Body of pancreas (tissue), 4 donors: Measurements from ENCODE around the gene RNF138.

ENCODE experiments used
- POLR2A ChIP-seq, 3 donors: fragments of 450-650 bp; IDR thresholded peaks; one replicate each; pipeline ENCODE4 v1.6.1; 2016; ENCODE audit warnings: antibody characterized with exemption in 3 of 3, mild to moderate bottlenecking in 2 of 3
- TF ChIP-seq, protein P1 (sequence below), 7 experiments: fragments of 450-650 bp in 4 of 7; fragments of 200-600 bp in 3 of 7; sonication (generic) in 3 of 7; IDR thresholded peaks; one replicate each; pipeline ENCODE4 v1.5.1; 2016 to 2019; ENCODE audit warnings: antibody characterized with exemption in 7 of 7

GRCh38 chr18:32083781-32084180, 7.9 kb upstream of the RNF138 start:
- TF ChIP-seq, protein P1, sequence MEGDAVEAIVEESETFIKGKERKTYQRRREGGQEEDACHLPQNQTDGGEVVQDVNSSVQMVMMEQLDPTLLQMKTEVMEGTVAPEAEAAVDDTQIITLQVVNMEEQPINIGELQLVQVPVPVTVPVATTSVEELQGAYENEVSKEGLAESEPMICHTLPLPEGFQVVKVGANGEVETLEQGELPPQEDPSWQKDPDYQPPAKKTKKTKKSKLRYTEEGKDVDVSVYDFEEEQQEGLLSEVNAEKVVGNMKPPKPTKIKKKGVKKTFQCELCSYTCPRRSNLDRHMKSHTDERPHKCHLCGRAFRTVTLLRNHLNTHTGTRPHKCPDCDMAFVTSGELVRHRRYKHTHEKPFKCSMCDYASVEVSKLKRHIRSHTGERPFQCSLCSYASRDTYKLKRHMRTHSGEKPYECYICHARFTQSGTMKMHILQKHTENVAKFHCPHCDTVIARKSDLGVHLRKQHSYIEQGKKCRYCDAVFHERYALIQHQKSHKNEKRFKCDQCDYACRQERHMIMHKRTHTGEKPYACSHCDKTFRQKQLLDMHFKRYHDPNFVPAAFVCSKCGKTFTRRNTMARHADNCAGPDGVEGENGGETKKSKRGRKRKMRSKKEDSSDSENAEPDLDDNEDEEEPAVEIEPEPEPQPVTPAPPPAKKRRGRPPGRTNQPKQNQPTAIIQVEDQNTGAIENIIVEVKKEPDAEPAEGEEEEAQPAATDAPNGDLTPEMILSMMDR (IDR thresholded peaks at IDR 0.05), result no peak
- TF ChIP-seq POLR2A (IDR thresholded peaks at IDR 0.05), result no peak
